Fibroblast of pulmonary artery (primary cell): ENCODE measurements around the gene JPT1.
A peak's percentile ranks its signal among the peaks of the same experiment; 100 is the strongest.

Experiments used
- DNase-seq: peaks from one replicate; pipeline ENCODE4 v3.0.0-alpha.2; 2010; ENCODE audit warnings: low read depth
- H3K4me3 ChIP-seq: replicated peaks from 2 replicates; pipeline ENCODE4 v1.5.1; 2011; ENCODE audit warnings: low read depth, mild to moderate bottlenecking, control low read depth, low read length, moderate library complexity
- TF ChIP-seq, protein P1 (sequence below): IDR thresholded peaks from 2 replicates; pipeline ENCODE4 v1.5.1; 2011; ENCODE audit warnings: mild to moderate bottlenecking, control low read depth, low read length, inconsistent platforms; ENCODE audit errors: missing control alignments

Gene JPT1, protein sequence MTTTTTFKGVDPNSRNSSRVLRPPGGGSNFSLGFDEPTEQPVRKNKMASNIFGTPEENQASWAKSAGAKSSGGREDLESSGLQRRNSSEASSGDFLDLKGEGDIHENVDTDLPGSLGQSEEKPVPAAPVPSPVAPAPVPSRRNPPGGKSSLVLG

DNA sequence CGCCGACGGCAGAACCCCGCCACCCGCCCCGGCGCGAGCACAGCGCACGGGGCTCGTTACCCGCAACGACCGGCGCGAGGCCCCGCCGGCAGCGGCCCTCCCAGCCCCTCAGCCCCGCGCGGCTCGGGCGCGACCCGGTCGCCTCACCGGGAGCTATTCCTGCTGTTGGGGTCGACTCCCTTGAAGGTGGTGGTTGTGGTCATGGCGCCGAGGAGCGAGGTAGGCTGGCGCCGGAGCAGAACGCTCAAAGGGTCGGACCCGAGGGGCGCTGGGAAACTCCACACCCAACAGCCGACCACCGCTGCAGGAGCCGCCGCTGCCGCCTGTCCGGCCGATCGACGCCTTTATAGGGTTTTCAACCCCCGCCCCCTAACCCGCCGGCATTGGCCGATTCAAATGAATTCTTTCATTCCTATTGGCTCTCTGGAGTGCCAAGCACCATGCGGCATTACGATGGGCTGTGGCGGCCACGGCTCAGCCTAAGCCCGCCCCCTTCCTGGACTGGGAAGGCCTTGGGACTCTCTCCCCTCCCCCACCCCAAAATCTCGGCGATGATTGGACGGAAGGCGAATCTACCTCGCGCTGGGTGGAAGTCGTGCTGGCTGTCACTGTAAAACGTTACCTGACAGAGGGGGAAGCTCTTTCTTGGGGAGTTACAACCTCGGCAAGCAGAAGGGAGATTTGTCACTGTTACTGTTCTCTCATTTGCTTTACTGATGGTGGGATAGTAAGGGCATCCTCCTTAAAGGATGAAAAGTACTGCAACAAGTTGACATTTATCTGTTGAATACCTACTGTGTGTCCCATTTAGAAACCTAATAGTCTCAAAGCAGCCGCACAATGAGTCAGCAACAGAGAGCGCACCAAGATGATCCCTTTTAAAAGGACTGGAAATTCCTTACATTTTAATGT, at the start of gene JPT1:
JPT1 (minus strand) TSS at position 318 of the 912 bp plus-strand sequence; CDS start at position 203, 115 bp downstream.
- DNase-seq = peak; percentile 99
- TF ChIP-seq, protein P1, sequence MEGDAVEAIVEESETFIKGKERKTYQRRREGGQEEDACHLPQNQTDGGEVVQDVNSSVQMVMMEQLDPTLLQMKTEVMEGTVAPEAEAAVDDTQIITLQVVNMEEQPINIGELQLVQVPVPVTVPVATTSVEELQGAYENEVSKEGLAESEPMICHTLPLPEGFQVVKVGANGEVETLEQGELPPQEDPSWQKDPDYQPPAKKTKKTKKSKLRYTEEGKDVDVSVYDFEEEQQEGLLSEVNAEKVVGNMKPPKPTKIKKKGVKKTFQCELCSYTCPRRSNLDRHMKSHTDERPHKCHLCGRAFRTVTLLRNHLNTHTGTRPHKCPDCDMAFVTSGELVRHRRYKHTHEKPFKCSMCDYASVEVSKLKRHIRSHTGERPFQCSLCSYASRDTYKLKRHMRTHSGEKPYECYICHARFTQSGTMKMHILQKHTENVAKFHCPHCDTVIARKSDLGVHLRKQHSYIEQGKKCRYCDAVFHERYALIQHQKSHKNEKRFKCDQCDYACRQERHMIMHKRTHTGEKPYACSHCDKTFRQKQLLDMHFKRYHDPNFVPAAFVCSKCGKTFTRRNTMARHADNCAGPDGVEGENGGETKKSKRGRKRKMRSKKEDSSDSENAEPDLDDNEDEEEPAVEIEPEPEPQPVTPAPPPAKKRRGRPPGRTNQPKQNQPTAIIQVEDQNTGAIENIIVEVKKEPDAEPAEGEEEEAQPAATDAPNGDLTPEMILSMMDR = no peak

DNA sequence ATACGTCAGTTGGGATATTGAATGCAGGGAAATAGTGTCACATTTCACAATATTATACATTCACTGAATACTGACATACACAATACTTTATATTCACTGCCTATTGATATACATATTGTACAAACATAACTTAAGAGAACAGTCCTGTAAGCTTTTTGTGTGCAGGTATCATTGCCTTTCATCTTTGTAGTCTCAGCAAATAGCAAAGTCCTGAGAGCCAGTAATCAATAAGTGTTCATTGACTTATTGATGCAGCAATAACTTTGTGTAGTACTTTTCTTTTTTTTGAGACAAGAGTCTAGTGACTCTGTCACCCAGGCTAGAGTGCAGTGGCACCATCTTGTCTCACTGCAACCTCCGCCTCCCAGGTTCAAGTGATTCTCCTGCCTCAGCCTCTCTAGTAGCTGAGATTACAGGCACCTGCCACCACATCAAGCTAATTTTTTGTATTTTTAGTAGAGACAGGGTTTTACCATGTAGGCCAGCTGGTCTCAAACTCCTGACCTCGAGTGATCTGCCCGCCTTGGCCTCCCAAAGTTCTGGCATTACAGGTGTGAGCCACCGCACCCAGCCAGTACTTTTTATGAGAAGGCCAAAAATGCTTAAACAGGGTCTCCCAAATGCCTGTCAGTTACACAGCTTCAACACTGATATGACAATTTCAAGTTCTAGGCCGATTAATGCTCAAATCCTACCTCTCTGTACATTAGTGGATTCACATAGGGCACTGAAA, 45.7 kb upstream of the JPT1 start:
- no peak overlapping the region for H3K4me3 ChIP-seq
- no peak for DNase-seq
- TF ChIP-seq, protein P1 = no peak

More for the DNA sequence above, at the start of gene JPT1:
- H3K4me3 ChIP-seq = peak within 1 kb of the TSS; percentile 86

DNA sequence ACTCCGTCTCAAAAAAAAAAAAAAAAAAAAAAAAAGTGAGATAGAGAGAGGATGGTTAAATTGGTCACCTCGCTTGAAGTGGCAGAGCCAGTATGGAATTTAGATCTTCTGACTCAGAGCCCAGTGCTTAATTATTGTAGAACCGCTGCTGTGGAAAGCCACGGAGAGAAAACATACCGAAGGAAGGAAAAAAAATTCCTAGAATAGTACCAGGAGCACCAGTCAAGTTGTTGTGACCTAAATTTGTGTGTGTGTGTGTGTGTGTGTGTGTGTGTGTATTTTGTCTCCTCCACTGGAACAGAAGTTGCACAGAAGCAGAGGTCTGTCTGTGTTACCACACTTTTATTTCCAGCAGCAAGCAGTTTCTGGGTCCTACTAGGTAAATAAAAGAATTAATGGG, 40.6 kb upstream of the JPT1 start:
- DNase-seq = no peak
- TF ChIP-seq, protein P1 = no peak

DNA sequence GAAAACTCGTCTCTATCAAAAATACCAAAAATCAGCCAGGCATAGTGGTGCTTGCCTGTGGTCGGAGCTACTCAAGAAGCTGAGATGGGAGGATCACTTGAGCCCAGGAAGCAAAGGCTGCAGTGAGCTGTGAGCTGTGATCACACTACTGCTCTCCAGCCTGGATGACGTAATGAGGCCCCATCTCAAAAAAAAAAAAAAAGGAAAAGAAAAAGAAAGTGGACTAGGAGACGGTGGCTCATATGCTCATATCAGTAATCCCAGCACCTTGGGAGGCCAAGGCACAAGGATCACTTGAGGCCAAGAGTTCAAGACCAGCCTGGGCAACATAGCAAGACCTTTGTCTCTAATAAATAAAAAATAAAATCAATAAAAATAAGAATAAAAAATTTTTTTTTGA, 37.3 kb upstream of the JPT1 start:
- peak; percentile 53 for DNase-seq
- no peak overlapping the region for H3K4me3 ChIP-seq
- TF ChIP-seq, protein P1 = no peak

More for the DNA sequence above, 40.6 kb upstream of the JPT1 start:
- no peak overlapping the region for H3K4me3 ChIP-seq

DNA sequence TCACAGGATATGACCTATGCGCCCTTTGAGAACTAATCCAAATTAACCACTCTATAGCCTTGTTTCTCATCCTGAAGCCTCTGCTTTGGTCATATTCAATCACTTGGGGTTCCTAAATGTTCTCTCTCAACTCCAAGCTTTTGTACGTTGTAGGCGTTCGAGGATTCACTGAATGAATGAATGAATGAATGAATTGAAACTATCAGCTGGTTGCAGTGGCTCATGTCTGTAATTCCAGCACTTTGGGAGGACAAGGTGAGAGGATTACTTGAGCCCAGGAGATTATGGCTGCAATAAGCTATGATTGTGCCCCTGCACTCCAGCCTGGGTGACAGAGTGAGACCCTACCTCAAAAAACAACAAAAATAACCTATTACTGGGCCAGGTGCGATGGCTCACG, 34.3 kb upstream of the JPT1 start:
- TF ChIP-seq, protein P1 = no peak
- no peak overlapping the region for H3K4me3 ChIP-seq
- DNase-seq = no peak

DNA sequence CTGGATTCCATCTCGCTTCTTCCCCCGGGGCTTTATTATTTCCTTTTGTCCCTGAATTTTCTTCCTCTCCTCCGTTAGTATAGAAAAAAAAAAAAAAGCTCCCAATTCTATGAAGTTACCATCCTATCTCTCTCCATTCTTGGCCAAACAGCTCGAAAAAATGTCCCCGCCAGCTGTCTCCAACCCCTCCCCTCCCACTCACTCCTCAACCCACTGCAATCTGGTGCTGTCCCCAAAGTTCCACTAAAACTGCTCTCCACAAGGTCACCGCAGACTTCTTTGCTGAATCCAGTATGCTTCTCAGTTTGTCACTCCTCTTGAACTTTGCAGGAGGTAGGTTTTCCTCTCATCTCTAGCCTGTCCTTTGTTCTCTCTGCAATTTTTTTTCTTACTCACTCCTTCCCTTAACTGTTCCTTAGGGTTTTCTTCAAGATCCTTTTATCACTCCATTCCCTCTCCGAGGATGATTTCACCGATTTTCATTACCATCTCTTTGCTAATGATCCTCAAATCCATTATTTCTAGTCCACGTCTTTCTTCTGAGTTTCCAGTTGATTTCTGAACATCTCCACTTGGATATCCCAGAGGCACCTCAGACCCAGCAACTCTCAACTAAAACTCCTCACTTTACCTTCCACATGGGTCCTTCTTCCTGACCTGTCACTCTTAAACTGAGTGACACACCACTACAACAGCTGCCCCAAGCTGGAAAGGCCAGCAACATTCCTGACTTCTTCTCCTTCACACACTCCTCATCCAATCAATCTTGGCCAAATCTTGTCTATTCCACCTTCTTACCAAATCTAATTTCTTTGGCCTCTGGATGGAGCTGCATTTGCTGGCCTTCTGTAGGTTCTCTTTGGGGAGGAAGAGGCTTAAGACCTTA, 29.9 kb upstream of the JPT1 start:
- TF ChIP-seq, protein P1 = no peak
- DNase-seq = no peak
- no peak overlapping the region for H3K4me3 ChIP-seq
